ENCODE data around the gene DMBX1.

DMBX1 gene

GRCh38 chr1:46493316-46494032, 3.8 kb downstream of the DMBX1 start:
- H3K4me1 ChIP-seq (ENCODE audit: control insufficient read depth, low read length) = no peaks in the 10 kb centered on the region
- TF ChIP-seq CTCF (IDR thresholded peaks at IDR 0.05; ENCODE audit: low read depth, low read length, poor library complexity, severe bottlenecking) = no peak
- TF ChIP-seq EZH2phosphoT487 (IDR thresholded peaks at IDR 0.05; ENCODE audit: borderline replicate concordance, low read length) = no peak
- no peak overlapping the region for H3K4me2 ChIP-seq (ENCODE audit: low read length)
- H3K9me2 ChIP-seq (replicated peaks; ENCODE audit: control insufficient read depth, low read length) = no peaks in the 10 kb centered on the region
- no peak overlapping the region for H3K27ac ChIP-seq (ENCODE audit: low read depth, low read length)
- no peaks in the 10 kb centered on the region for H3K36me3 ChIP-seq (ENCODE audit: control insufficient read depth, low read length)
- no peak overlapping the region for H3K4me3 ChIP-seq (ENCODE audit: low read length)
- no peaks in the 10 kb centered on the region for H3F3A ChIP-seq (ENCODE audit: control insufficient read depth, insufficient read depth)
- H3K79me2 ChIP-seq (ENCODE audit: control insufficient read depth, low read length) = no peaks in the 10 kb centered on the region
- H4K20me1 ChIP-seq (ENCODE audit: control insufficient read depth, insufficient read depth, low read depth, low read length) = no peaks in the 10 kb centered on the region
- H3K9me3 ChIP-seq (ENCODE audit: control insufficient read depth, insufficient read depth, low read length) = no peaks in the 10 kb centered on the region
- peaks cover 65% of the 10 kb centered on the region for H3K27me3 ChIP-seq (ENCODE audit: control insufficient read depth, low read length)

- Histone ChIP-seq H3K4me1 (ENCODE audit: control insufficient read depth, low read length) (no peaks in the 10 kb centered on the region), H3K9me2 (replicated peaks; ENCODE audit: control insufficient read depth, low read length) (no peaks in the 10 kb centered on the region), H3K4me3 (ENCODE audit: low read length) (no peak overlapping the region), H3K79me2 (ENCODE audit: control insufficient read depth, low read length) (no peaks in the 10 kb centered on the region), H3K27me3 (ENCODE audit: control insufficient read depth, low read length) (peaks cover 52% of the 10 kb centered on the region), H3K27ac (ENCODE audit: low read depth, low read length) (no peak overlapping the region), H3K9me3 (ENCODE audit: control insufficient read depth, insufficient read depth, low read length) (no peaks in the 10 kb centered on the region), H3F3A (ENCODE audit: control insufficient read depth, insufficient read depth) (no peaks in the 10 kb centered on the region), H3K4me2 (ENCODE audit: low read length) (no peak overlapping the region), H4K20me1 (ENCODE audit: control insufficient read depth, insufficient read depth, low read depth, low read length) (no peaks in the 10 kb centered on the region), H3K36me3 (ENCODE audit: control insufficient read depth, low read length) (no peaks in the 10 kb centered on the region)
- TF ChIP-seq CTCF (IDR thresholded peaks at IDR 0.05; ENCODE audit: low read depth, low read length, poor library complexity, severe bottlenecking) = no peak
- TF ChIP-seq EZH2phosphoT487 (IDR thresholded peaks at IDR 0.05; ENCODE audit: borderline replicate concordance, low read length) = no peak
Measured at GRCh38 chr1:46494910-46495309, 5.3 kb downstream of the DMBX1 start.

GRCh38 chr1:46495778-46496177, 6.1 kb downstream of the DMBX1 start:
- Histone ChIP-seq H3K9me2 (replicated peaks; ENCODE audit: control insufficient read depth, low read length) (no peaks in the 10 kb centered on the region), H4K20me1 (ENCODE audit: control insufficient read depth, insufficient read depth, low read depth, low read length) (no peaks in the 10 kb centered on the region), H3K36me3 (ENCODE audit: control insufficient read depth, low read length) (no peaks in the 10 kb centered on the region), H3F3A (ENCODE audit: control insufficient read depth, insufficient read depth) (no peaks in the 10 kb centered on the region), H3K27ac (ENCODE audit: low read depth, low read length) (no peak overlapping the region), H3K4me2 (ENCODE audit: low read length) (no peak overlapping the region), H3K9me3 (ENCODE audit: control insufficient read depth, insufficient read depth, low read length) (no peaks in the 10 kb centered on the region), H3K79me2 (ENCODE audit: control insufficient read depth, low read length) (no peaks in the 10 kb centered on the region), H3K4me3 (ENCODE audit: low read length) (no peak overlapping the region), H3K4me1 (ENCODE audit: control insufficient read depth, low read length) (no peaks in the 10 kb centered on the region), H3K27me3 (ENCODE audit: control insufficient read depth, low read length) (peaks cover 43% of the 10 kb centered on the region)
- TF ChIP-seq EZH2phosphoT487 (IDR thresholded peaks at IDR 0.05; ENCODE audit: borderline replicate concordance, low read length) (no peak), CTCF (IDR thresholded peaks at IDR 0.05; ENCODE audit: low read depth, low read length, poor library complexity, severe bottlenecking) (no peak)
